ENCODE results near the gene CREBRF.
"Not testable (repeated sequence)": the region's sequence is repeated elsewhere in the genome, so short reads cannot be mapped to it uniquely, and the experiment has no call there.

The CREBRF gene

DNA sequence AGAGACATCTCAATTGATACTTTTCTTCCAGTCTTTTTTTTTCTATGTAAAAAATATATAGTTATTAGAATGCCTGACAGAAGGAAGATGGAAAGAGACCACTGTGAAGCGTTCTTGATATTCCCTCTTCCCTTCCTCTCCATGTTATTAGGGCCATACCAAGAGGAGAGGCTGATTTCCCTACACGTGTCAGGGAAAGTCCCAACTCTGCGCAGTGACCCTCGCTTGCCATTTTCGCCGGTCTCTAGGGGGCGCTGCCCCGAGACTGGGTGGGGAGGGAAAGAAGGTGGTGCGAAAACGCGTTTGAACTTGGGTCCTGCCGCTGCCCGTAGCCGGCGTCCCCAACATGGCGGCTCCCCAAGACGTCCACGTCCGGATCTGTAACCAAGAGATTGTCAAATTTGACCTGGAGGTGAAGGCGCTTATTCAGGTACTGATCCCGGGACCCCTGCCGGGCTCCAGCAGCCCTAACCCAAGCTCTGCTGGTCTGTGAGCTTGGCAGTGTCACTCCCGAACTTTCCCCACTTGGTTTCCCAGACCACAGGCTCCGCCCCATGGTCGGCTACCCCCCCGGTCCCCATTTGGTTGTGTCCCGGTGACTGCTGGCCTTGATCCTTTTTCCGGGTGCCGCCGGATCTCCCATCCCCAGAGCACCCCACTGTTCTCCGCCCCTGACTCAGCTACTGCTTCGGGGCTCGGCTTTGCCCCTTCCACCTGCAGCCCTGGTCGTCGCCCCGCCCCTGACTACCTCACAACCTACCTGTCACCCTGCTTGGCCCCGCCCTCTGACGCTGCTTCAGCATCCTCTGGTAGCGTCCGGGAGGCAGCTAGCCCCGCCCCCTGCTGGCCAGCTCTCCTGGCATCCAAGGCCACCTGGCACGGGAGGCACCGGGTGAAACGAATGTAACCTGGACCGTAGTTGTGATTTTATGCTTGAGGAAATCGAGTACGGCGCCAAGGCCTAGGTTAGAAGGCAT is 88.3 kb downstream of the CREBRF start, which contains the start of gene BNIP1:
TSS of gene BNIP1 (plus strand) at position 332 of the 977 bp plus-strand sequence. CDS start at position 347, 15 bp downstream.
- TF ChIP-seq, protein P1, sequence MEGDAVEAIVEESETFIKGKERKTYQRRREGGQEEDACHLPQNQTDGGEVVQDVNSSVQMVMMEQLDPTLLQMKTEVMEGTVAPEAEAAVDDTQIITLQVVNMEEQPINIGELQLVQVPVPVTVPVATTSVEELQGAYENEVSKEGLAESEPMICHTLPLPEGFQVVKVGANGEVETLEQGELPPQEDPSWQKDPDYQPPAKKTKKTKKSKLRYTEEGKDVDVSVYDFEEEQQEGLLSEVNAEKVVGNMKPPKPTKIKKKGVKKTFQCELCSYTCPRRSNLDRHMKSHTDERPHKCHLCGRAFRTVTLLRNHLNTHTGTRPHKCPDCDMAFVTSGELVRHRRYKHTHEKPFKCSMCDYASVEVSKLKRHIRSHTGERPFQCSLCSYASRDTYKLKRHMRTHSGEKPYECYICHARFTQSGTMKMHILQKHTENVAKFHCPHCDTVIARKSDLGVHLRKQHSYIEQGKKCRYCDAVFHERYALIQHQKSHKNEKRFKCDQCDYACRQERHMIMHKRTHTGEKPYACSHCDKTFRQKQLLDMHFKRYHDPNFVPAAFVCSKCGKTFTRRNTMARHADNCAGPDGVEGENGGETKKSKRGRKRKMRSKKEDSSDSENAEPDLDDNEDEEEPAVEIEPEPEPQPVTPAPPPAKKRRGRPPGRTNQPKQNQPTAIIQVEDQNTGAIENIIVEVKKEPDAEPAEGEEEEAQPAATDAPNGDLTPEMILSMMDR (IDR thresholded peaks at IDR 0.05; ENCODE audit: low read depth, low read length) = peak; percentile 43
- DNase-seq (ENCODE audit: extremely low read depth, low read depth) = peak; percentile 81

DNA sequence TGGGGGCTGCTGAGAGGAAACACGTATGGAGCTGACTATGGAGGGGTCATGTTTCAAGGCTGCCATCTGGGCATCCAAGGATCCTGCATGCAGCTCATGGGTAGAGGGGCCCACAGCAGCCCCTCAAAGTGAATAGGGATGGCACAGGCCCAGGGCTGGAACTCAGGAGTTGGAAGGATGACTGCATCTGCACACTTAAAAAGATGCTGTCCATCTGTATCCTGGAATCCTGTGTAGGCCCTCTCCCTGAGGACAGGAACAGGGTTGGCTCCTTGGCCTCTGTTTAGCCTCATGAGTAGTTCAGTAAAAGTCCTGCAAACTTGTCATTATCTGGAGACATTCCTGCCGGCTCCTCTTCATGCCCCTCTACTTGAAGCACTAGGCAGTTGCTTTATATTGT is 92.2 kb downstream of the CREBRF start:
- DNase-seq (ENCODE audit: extremely low read depth, low read depth) = no peak
- TF ChIP-seq, protein P1 (IDR thresholded peaks at IDR 0.05; ENCODE audit: low read depth, low read length) = no peak

GRCh38 chr5:173152547-173152946 is 96.4 kb downstream of the CREBRF start:
- TF ChIP-seq, protein P1 (IDR thresholded peaks at IDR 0.05; ENCODE audit: low read depth, low read length) = no peak
- DNase-seq (ENCODE audit: extremely low read depth, low read depth) = no peak

DNA sequence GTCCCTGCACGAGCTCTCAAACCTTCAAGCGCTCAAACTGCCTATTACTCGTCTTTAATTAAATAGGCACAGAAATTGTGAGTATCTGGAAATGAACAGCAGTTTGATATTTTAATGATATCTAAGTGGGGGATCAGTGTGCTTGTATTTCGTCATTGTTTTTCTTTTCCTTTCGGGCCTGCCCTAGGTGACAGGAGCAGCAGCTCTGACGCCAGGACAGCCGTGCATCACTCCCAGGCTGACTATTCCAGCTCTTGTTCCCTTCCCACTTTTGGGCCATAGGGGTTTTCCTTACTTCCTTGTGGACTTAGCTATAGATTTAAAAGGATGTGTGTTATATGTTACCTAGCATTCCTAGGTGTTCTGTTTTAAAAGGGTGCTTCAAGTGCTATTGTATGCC is 97.7 kb downstream of the CREBRF start:
- no peak for DNase-seq (ENCODE audit: extremely low read depth, low read depth)
- TF ChIP-seq, protein P1 (IDR thresholded peaks at IDR 0.05; ENCODE audit: low read depth, low read length) = no peak

DNA sequence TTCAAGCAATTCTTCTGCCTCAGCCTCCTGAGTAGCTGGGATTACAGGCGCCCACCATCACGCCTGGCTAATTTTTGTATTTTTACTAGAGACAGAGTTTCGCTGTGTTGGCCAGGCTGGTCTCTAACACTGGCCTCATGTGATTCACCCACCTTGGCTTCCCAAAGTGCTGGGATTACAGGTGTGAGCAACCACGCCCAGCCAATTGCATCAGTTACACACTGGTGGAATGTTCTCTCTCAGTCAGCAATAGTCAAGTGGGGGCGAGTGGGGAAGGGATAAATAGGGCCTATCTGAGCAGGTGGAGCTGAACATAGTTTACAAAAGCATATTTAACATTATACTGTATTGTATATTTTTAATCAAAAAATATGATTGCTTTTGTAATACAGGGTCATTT is 98.5 kb downstream of the CREBRF start:
- DNase-seq (ENCODE audit: extremely low read depth, low read depth) = not testable (repeated sequence)

DNA sequence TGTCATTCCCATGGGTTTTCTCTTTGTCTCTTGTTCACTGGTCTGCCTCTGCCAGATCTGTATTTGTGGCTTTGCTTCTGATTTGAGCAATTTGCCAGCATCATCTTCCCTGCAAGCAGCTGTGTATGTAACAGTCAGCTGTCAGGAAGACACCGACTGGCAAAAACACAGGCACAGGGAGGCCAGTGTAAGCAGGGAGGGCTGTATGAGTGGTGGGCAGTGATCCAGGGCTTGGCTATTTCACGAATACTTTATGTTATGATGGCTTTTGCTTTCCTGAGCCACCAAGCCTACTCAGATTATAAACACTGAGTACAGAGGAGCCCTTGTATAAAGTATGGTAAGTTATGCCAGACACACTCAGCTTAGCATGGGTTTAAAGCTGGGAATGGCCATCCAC is 99.8 kb downstream of the CREBRF start:
- TF ChIP-seq, protein P1 (IDR thresholded peaks at IDR 0.05; ENCODE audit: low read depth, low read length) = no peak
- no peak for DNase-seq (ENCODE audit: extremely low read depth, low read depth)

- DNase-seq (ENCODE audit: extremely low read depth, low read depth) = no peak
- TF ChIP-seq, protein P1 (IDR thresholded peaks at IDR 0.05; ENCODE audit: low read depth, low read length) = no peak
These were observed 102.2 kb downstream of the CREBRF start for GRCh38 chr5:173158366-173158765.

Measured in AG09319 (cell line).